GM12873 (cell line): Measurements from ENCODE around the gene CELSR3.
A peak's percentile ranks its signal among the peaks of the same experiment; 100 is the strongest.

Source experiments
- CTCF ChIP-seq: IDR thresholded peaks from 2 replicates; pipeline ENCODE4 v1.5.1; 2012; ENCODE audit warnings: low read depth, mild to moderate bottlenecking, moderate library complexity, low read length, control low read depth; ENCODE audit not compliant: insufficient read depth; ENCODE audit errors: missing control alignments

CELSR3 gene

GRCh38 chr3:48685603-48686511, 23.2 kb upstream of the CELSR3 start, which contains the start of gene NCKIPSD:
Gene NCKIPSD, minus strand, starts transcription at chr3:48685915. Its CDS starts 108 bp downstream, at chr3:48685807.
- TF ChIP-seq CTCF: peak; percentile 76

GRCh38 chr3:48685293-48685602, 22.6 kb upstream of the CELSR3 start:
- TF ChIP-seq CTCF: no peak

- TF ChIP-seq CTCF: no peak
Observed at GRCh38 chr3:48684480-48685143, 21.9 kb upstream of the CELSR3 start.

- no peak for TF ChIP-seq CTCF
Observed at GRCh38 chr3:48684054-48684349, 21.3 kb upstream of the CELSR3 start.

GRCh38 chr3:48682786-48683185, 20.1 kb upstream of the CELSR3 start:
- TF ChIP-seq CTCF: no peak

- no peak for TF ChIP-seq CTCF
Observed at GRCh38 chr3:48681974-48682610, 19.4 kb upstream of the CELSR3 start.

- TF ChIP-seq CTCF: no peak
Observed at GRCh38 chr3:48681541-48681880, 18.8 kb upstream of the CELSR3 start.
